GM12874 (cell line): ENCODE measurements around the gene SLU7.

Experiments
- CTCF ChIP-seq: IDR thresholded peaks from 2 replicates; pipeline ENCODE4 v1.5.1; 2011; ENCODE audit warnings: low read depth, mild to moderate bottlenecking, control low read depth, low read length, moderate library complexity; ENCODE audit not compliant: insufficient read depth

The SLU7 gene

GRCh38 chr5:160363211-160363610 is 55.7 kb downstream of the SLU7 start:
- TF ChIP-seq CTCF = no peak

GRCh38 chr5:160361624-160362228 is 57.2 kb downstream of the SLU7 start:
- no peak for TF ChIP-seq CTCF

- no peak for TF ChIP-seq CTCF
Observed at GRCh38 chr5:160360310-160360709, 58.6 kb downstream of the SLU7 start.

GRCh38 chr5:160359816-160360215 is 59.1 kb downstream of the SLU7 start:
- no peak for TF ChIP-seq CTCF

- TF ChIP-seq CTCF = no peak
Observed at GRCh38 chr5:160359242-160359641, 59.6 kb downstream of the SLU7 start.

GRCh38 chr5:160357861-160358411 is 60.9 kb downstream of the SLU7 start:
- TF ChIP-seq CTCF = no peak

GRCh38 chr5:160357394-160357793 is 61.5 kb downstream of the SLU7 start:
- no peak for TF ChIP-seq CTCF
